Endothelial cell of umbilical vein (primary cell): ENCODE results near the gene CAPRIN2. TPM values are rescaled to one million over a fixed set of nuclear protein-coding genes. Genes with fewer than 3 reads are reported as not detected.

ENCODE experiments used
- BruUV-seq: library from RNA; stranded (reverse); fragments of 400-500 nt; replicated peaks from 2 replicates; lab custom pipeline; 2021; lab: Mats Ljungman, UMichigan
- CTCF ChIA-PET: fragments of 300-600, 350-600 bp; sonication (Branson Sonifier 250); formaldehyde crosslinking; loops from one replicate; lab custom pipeline; 2021; ENCODE audit warnings: antibody characterized with exemption, inconsistent platforms; lab: Charles Lee
- POLR2A ChIA-PET: fragments of 300-600, 350-600 bp; sonication (Branson Sonifier 250); formaldehyde crosslinking; loops from one replicate; lab custom pipeline; 2021; ENCODE audit warnings: antibody characterized with exemption, inconsistent platforms; lab: Charles Lee
- DNase-seq: peaks from one replicate; pipeline ENCODE4 v3.0.0-alpha.2; 2011; ENCODE audit warnings: low read depth, low spot score
- FAIRE-seq: peaks from 2 replicates; lab custom pipeline; 2011; peaks lifted over from hg19 to GRCh38; lab: Jason Lieb, UNC
- H2AFZ ChIP-seq: 2 replicates; pipeline ENCODE4 v1.6.0; 2012; ENCODE audit warnings: low read depth, low read length, control low read depth, inconsistent platforms
- H3K27ac ChIP-seq: 2 replicates; pipeline ENCODE4 v1.5.1; 2011; ENCODE audit warnings: low read depth, mild to moderate bottlenecking, control low read depth, low read length, moderate library complexity; ENCODE audit not compliant: insufficient read depth
- H3K27me3 ChIP-seq, 2 experiments: 2 replicates each; pipeline versions ENCODE4 v1.6.0 to v1.6.1; 2011; ENCODE audit warnings: low read length in 2 of 2, mixed read lengths in 1 of 2; ENCODE audit not compliant: control insufficient read depth in 2 of 2, insufficient read depth in 2 of 2
- H3K36me3 ChIP-seq, 2 experiments: 2 replicates in 1 of 2; 3 replicates in 1 of 2; pipeline ENCODE4 v1.5.1; 2011; ENCODE audit warnings: low read length in 2 of 2, mild to moderate bottlenecking in 1 of 2, moderate library complexity in 1 of 2; ENCODE audit not compliant: control insufficient read depth in 2 of 2, insufficient read depth in 2 of 2; ENCODE audit errors: extremely low read depth in 1 of 2
- H3K4me1 ChIP-seq: 3 replicates; pipeline ENCODE4 v1.5.1; 2011; ENCODE audit warnings: mild to moderate bottlenecking, low read length; ENCODE audit not compliant: control insufficient read depth, insufficient read depth; ENCODE audit errors: extremely low read depth
- H3K4me2 ChIP-seq: 2 replicates; pipeline ENCODE4 v1.6.1; 2011; ENCODE audit warnings: low read length, control low read depth, mixed read lengths; ENCODE audit not compliant: insufficient read depth
- H3K4me3 ChIP-seq, 3 experiments: fragments of 200-600 bp in 1 of 3; sonication (generic), shearing (Covaris generic) in 1 of 3; replicated peaks in 1 of 3; 2 replicates each; pipeline ENCODE4 v1.5.1; 2011 to 2016; ENCODE audit warnings: control low read depth in 3 of 3, low read length in 3 of 3, mild to moderate bottlenecking in 2 of 3, inconsistent platforms in 1 of 3, low read depth in 1 of 3, moderate library complexity in 1 of 3; ENCODE audit not compliant: insufficient read depth in 1 of 3
- H3K79me2 ChIP-seq: 2 replicates; pipeline ENCODE4 v1.6.0; 2012; ENCODE audit warnings: low read length, inconsistent platforms; ENCODE audit not compliant: control insufficient read depth, insufficient read depth
- H3K9ac ChIP-seq: replicated peaks from 2 replicates; pipeline ENCODE3; 2011; ENCODE audit warnings: low read length, control low read depth; ENCODE audit not compliant: insufficient read depth; ENCODE audit errors: extremely low read depth
- H3K9me1 ChIP-seq: replicated peaks from 3 replicates; pipeline ENCODE4 v1.6.0; 2011; ENCODE audit warnings: mild to moderate bottlenecking, low read length; ENCODE audit not compliant: control insufficient read depth, insufficient read depth; ENCODE audit errors: extremely low read depth
- H3K9me3 ChIP-seq: replicated peaks from 2 replicates; pipeline ENCODE4 v1.5.1; 2012; ENCODE audit warnings: low read length, inconsistent platforms; ENCODE audit not compliant: control insufficient read depth, insufficient read depth
- H4K20me1 ChIP-seq: replicated peaks from 2 replicates; pipeline ENCODE3; 2011; ENCODE audit warnings: mild to moderate bottlenecking, low read length; ENCODE audit not compliant: control insufficient read depth, insufficient read depth; ENCODE audit errors: extremely low read depth
- EZH2 ChIP-seq: IDR thresholded peaks from 2 replicates; pipeline ENCODE4 v1.6.1; 2012; ENCODE audit warnings: borderline replicate concordance, low read depth, mild to moderate bottlenecking, moderate library complexity, low read length, inconsistent platforms; ENCODE audit not compliant: severe bottlenecking
- FOS ChIP-seq: IDR thresholded peaks from 2 replicates; pipeline ENCODE4 v1.6.1; 2011; ENCODE audit warnings: mild to moderate bottlenecking, low read length, moderate library complexity, borderline replicate concordance; ENCODE audit not compliant: insufficient read depth
- GATA2 ChIP-seq: IDR thresholded peaks from 2 replicates; pipeline ENCODE4 v1.7.0; 2011; ENCODE audit warnings: low read depth, mild to moderate bottlenecking, moderate library complexity, mixed read lengths, low read length; ENCODE audit not compliant: insufficient read length, insufficient read depth
- JUN ChIP-seq: IDR thresholded peaks from 2 replicates; pipeline ENCODE4 v1.6.1; 2011; ENCODE audit warnings: borderline replicate concordance, low read depth; ENCODE audit not compliant: insufficient read length, insufficient read depth
- MYC ChIP-seq: IDR thresholded peaks from one replicate; pipeline ENCODE4 v1.6.1; 2011; ENCODE audit warnings: mild to moderate bottlenecking, low read depth, low read length
- POLR2A ChIP-seq: IDR thresholded peaks from 2 replicates; pipeline ENCODE4 v1.6.1; 2012; ENCODE audit warnings: low read depth, mild to moderate bottlenecking, control low read depth, low read length
- POLR2AphosphoS5 ChIP-seq: IDR thresholded peaks from 2 replicates; pipeline ENCODE4 v1.6.1; 2012; ENCODE audit warnings: low read depth, mild to moderate bottlenecking, control low read depth, low read length, moderate library complexity; ENCODE audit not compliant: insufficient read depth
- dilution Hi-C: fragments of 300-500 bp; cut with MboI; formaldehyde crosslinking; loops from one replicate; pipeline ENCODE4 v1.15.0; 2019; ENCODE audit warnings: low sequenced_read_pairs; ENCODE audit not compliant: extremely low pct_ligation_motif_present
- intact Hi-C: fragments of 100-400 bp; cut with micrococcal nuclease; formaldehyde crosslinking; loops from one replicate; pipeline ENCODE4 v1.10.0; 2022
- polyA plus RNA-seq, 4 experiments: library from polyadenylated mRNA; depleted of rRNA in 3 of 4; stranded (reverse) in 3 of 4; unstranded in 1 of 4; fragments of >200 nt; gene quantifications; 2 replicates each; pipeline versions ENCODE4 v1.2.1 to v1.2.3, GENCODE V29; 2011 to 2012; ENCODE audit warnings: missing spikeins in 1 of 4
- total RNA-seq: library from RNA; stranded (reverse); gene quantifications from 2 replicates; pipeline ENCODE4 v1.2.3, GENCODE V29; 2021
- TF ChIP-seq, protein P1 (sequence below): IDR thresholded peaks from 2 replicates; pipeline ENCODE4 v1.6.1; 2011; ENCODE audit not compliant: insufficient read depth, insufficient read length
- TF ChIP-seq, protein P2 (sequence below), 2 donors: IDR thresholded peaks; 1 replicate in 1 of 2; 2 replicates in 1 of 2; pipeline ENCODE4 v1.5.1; 2011; ENCODE audit warnings: low read length in 2 of 2, mild to moderate bottlenecking in 2 of 2, moderate library complexity in 2 of 2, control low read depth in 1 of 2, inconsistent platforms in 1 of 2, low read depth in 1 of 2; ENCODE audit not compliant: insufficient read depth in 1 of 2; ENCODE audit errors: extremely low read depth in 1 of 2

Gene CAPRIN2
- total and polyA plus RNA-seq, 2 donors (not counting 3 experiments of a cell fraction or from before 2014, with no cell fraction given) = 13.5 to 25.0 TPM

DNA sequence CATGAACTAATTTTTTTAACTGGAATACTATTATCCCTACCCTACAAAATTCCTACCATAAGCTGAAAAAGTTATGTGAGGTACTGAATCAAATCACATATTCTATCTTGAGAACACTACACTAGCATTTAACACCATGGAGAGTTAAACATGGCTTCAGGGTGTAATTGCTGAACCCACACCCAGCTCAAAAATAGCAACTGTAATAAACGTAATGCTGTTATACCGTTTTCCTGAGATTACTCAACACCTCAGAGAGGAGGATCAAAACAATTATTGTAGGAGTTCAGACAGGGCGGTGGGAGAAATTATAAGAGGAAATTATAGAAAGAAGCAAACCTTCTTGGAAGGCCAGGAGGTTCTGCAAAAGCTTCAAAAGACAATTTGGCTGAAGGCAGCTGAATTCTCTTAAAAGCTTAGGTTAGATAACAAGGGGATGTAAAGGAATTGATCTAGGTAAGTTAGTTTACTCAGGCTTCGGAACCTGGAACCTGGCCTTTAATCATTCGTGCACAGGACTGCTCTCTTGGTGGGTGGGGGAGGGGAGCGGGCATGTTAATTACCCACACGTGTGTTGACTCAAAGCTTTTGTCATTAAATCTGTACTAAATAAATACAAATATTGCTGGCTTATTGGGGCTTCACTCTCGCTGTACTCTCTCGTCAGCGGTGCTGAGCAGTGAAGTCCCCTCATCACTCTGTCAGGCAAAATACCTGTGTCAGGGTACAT is 47.0 kb downstream of the CAPRIN2 start:
- POLR2A ChIA-PET = no interaction called here
- Histone ChIP-seq H3K27ac (no peak overlapping the region), H3K9me1 (no peaks in the 10 kb centered on the region), H3K4me2 (no peak overlapping the region), H3K36me3 (peaks cover 8 to 10% of the 10 kb centered on the region in 2 experiments), H3K4me1 (peaks cover 12% of the 10 kb centered on the region), H4K20me1 (no peaks in the 10 kb centered on the region), H3K9ac (no peak overlapping the region), H3K9me3 (no peaks in the 10 kb centered on the region), H2AFZ (no peak overlapping the region), H3K4me3 (no peak overlapping the region), H3K27me3 (no peaks in the 10 kb centered on the region), H3K79me2 (no peaks in the 10 kb centered on the region)
- TF ChIP-seq EZH2 = no peak
- no peak for TF ChIP-seq MYC
- TF ChIP-seq POLR2A = no peak
- TF ChIP-seq, protein P1, sequence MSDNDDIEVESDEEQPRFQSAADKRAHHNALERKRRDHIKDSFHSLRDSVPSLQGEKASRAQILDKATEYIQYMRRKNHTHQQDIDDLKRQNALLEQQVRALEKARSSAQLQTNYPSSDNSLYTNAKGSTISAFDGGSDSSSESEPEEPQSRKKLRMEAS = no peak
- no peak for TF ChIP-seq FOS
- TF ChIP-seq POLR2AphosphoS5 = no peak
- TF ChIP-seq, protein P2, sequence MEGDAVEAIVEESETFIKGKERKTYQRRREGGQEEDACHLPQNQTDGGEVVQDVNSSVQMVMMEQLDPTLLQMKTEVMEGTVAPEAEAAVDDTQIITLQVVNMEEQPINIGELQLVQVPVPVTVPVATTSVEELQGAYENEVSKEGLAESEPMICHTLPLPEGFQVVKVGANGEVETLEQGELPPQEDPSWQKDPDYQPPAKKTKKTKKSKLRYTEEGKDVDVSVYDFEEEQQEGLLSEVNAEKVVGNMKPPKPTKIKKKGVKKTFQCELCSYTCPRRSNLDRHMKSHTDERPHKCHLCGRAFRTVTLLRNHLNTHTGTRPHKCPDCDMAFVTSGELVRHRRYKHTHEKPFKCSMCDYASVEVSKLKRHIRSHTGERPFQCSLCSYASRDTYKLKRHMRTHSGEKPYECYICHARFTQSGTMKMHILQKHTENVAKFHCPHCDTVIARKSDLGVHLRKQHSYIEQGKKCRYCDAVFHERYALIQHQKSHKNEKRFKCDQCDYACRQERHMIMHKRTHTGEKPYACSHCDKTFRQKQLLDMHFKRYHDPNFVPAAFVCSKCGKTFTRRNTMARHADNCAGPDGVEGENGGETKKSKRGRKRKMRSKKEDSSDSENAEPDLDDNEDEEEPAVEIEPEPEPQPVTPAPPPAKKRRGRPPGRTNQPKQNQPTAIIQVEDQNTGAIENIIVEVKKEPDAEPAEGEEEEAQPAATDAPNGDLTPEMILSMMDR (IDR thresholded peaks at IDR 0.05; ENCODE audit: extremely low read depth in 1 of 2, insufficient read depth in 1 of 2, low read depth in 1 of 2, low read length in 2 of 2) = no peak
- TF ChIP-seq JUN = no peak
- no peak for TF ChIP-seq GATA2
- CTCF ChIA-PET = no interaction called here
- dilution Hi-C loops (no loop called here), intact Hi-C loops (no loop called here)
- no TSS peak for BruUV-seq
- DNase-seq (no peak), FAIRE-seq (no peak)
